HG03575 (cell line): ENCODE measurements around the gene PRR14.

Source experiments
- ATAC-seq: cut with Tn5 transposase; IDR thresholded peaks from one replicate; pipeline ENCODE4 v1.9.1; 2021; ENCODE audit not compliant: unreplicated experiment, insufficient number of reproducible peaks, low FRiP score; ENCODE audit errors: extremely low read depth

The PRR14 gene

GRCh38 chr16:30650369-30651123 is at the start of gene PRR14:
PRR14 (plus strand) TSS chr16:30650960; CDS start chr16:30651646, 686 bp downstream.
- ATAC-seq = peak; percentile 45

GRCh38 chr16:30601966-30602365 is 48.8 kb upstream of the PRR14 start:
- no peak for ATAC-seq

- no peak for ATAC-seq
Observed at GRCh38 chr16:30602616-30603277, 48.0 kb upstream of the PRR14 start.

GRCh38 chr16:30603945-30604315 is 46.8 kb upstream of the PRR14 start:
- ATAC-seq = no peak

GRCh38 chr16:30604316-30604947 is 46.3 kb upstream of the PRR14 start:
- ATAC-seq = no peak

- ATAC-seq = no peak
Observed at GRCh38 chr16:30605158-30605557, 45.6 kb upstream of the PRR14 start.

GRCh38 chr16:30606004-30606403 is 44.8 kb upstream of the PRR14 start:
- ATAC-seq = no peak

GRCh38 chr16:30609002-30609925 is 41.5 kb upstream of the PRR14 start:
- ATAC-seq = no peak

- ATAC-seq = no peak
Observed at GRCh38 chr16:30609926-30610839, 40.6 kb upstream of the PRR14 start, which contains the start of gene ZNF689. ZNF689 (minus strand) TSS chr16:30610389; CDS start chr16:30610041, 348 bp downstream.

GRCh38 chr16:30615358-30616091 is 35.2 kb upstream of the PRR14 start:
- ATAC-seq = no peak

GRCh38 chr16:30619202-30619601 is 31.6 kb upstream of the PRR14 start:
- ATAC-seq = no peak

GRCh38 chr16:30619638-30620037 is 31.1 kb upstream of the PRR14 start:
- ATAC-seq = no peak

- ATAC-seq = no peak
Observed at GRCh38 chr16:30620169-30620568, 30.6 kb upstream of the PRR14 start.

GRCh38 chr16:30621765-30622164 is 29.0 kb upstream of the PRR14 start:
- no peak for ATAC-seq

GRCh38 chr16:30622455-30623032 is 28.2 kb upstream of the PRR14 start:
- no peak for ATAC-seq

- no peak for ATAC-seq
Observed at GRCh38 chr16:30623536-30624283, 27.1 kb upstream of the PRR14 start.
